ENCODE measurements around the gene APAF1.
A peak's percentile ranks its signal among the peaks of the same experiment; 100 is the strongest.

The APAF1 gene

DNA sequence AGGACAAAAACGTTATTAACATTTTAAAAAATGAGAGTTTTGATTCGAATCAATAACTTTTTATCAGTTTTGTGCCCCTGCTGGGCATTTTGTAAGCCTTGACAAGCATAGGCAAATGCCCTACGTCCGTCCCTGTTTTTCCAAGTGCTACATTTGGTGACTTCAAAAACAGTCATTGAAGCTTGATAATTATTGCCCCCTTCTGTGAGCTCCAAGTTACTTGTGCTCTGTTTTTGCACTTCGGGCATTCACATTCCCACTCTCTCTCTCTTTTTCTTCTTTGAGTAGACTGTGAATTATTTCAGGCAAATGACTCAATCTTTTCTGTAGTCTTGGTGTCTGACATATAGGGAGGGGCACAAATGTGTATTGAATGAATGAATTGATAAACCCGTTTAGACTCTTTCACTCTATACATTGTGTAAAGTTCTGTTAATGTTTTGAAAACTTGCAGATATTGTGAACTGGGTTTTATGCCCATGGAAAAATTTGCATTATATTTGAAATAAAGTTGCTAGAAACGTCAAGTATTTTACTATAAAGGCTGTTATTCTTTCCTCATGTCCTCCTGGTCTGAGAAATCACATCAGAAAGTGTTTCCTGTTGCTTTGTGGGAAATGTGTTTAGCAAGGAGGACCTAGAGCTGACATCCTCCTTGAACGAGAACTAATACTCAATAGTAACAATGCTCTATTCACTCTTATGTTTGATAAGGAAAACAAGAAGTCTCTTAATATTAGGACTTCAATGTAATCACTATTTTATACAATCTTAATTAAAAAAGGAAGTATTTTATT lies 1.4 kb downstream of the APAF1 start:
- no peak for DNase-seq (ENCODE audit: low spot score)
- TF ChIP-seq, protein P1, sequence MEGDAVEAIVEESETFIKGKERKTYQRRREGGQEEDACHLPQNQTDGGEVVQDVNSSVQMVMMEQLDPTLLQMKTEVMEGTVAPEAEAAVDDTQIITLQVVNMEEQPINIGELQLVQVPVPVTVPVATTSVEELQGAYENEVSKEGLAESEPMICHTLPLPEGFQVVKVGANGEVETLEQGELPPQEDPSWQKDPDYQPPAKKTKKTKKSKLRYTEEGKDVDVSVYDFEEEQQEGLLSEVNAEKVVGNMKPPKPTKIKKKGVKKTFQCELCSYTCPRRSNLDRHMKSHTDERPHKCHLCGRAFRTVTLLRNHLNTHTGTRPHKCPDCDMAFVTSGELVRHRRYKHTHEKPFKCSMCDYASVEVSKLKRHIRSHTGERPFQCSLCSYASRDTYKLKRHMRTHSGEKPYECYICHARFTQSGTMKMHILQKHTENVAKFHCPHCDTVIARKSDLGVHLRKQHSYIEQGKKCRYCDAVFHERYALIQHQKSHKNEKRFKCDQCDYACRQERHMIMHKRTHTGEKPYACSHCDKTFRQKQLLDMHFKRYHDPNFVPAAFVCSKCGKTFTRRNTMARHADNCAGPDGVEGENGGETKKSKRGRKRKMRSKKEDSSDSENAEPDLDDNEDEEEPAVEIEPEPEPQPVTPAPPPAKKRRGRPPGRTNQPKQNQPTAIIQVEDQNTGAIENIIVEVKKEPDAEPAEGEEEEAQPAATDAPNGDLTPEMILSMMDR (IDR thresholded peaks at IDR 0.05; ENCODE audit: extremely low read depth, missing control alignments), result no peak

DNA sequence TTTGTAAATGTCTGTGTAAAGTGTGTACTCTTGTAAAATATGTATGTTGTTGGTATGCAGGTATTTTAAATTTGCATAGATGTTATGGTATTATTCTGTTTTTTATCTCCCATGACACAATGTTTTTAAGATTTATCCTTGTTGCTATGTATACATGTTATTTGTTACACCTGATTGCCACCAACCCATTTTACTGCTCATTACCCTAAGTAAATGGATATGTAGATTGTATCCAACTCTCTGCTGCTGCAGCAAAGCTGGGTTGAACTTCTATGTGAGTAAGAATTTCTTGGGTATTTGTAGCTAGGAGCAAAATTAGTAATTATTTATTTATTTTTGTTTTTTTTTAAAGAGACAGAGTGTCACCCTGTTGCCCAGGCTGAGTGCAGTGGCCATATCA lies 6.2 kb downstream of the APAF1 start:
- DNase-seq (ENCODE audit: low spot score), result no peak
- TF ChIP-seq, protein P1 (IDR thresholded peaks at IDR 0.05; ENCODE audit: extremely low read depth, missing control alignments), result no peak

DNA sequence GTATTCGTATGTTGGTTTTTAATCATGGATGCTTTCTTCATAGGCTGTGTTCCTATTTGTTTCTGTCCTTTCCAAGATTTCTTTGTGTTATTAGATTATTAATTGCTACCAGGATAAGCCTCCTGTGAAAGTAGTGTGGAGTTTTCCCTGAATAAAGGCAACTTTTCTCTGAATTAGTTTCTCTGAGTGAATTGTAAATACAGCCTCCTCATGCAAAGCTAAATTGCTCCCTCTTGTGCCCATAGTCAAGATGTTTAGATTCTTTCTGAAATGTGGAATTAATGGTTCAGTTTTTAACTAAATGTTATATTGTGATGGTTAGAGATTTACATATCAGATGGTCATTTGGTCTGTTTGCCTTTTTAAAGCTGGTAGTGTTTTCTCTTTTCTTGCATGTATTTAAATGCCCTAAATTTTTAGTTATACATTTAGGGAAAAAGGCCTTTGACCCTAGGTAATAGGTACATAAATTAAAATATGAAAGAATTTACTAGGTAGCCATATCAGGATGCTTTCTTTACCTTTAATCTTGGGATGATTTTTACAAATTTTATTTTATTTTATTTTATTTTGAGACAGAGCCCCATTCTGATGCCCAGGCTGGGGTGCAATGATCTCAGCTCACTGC lies 8.9 kb downstream of the APAF1 start:
- TF ChIP-seq, protein P1 (IDR thresholded peaks at IDR 0.05; ENCODE audit: extremely low read depth, missing control alignments), result no peak
- peak; percentile 68 for DNase-seq (ENCODE audit: low spot score)

DNA sequence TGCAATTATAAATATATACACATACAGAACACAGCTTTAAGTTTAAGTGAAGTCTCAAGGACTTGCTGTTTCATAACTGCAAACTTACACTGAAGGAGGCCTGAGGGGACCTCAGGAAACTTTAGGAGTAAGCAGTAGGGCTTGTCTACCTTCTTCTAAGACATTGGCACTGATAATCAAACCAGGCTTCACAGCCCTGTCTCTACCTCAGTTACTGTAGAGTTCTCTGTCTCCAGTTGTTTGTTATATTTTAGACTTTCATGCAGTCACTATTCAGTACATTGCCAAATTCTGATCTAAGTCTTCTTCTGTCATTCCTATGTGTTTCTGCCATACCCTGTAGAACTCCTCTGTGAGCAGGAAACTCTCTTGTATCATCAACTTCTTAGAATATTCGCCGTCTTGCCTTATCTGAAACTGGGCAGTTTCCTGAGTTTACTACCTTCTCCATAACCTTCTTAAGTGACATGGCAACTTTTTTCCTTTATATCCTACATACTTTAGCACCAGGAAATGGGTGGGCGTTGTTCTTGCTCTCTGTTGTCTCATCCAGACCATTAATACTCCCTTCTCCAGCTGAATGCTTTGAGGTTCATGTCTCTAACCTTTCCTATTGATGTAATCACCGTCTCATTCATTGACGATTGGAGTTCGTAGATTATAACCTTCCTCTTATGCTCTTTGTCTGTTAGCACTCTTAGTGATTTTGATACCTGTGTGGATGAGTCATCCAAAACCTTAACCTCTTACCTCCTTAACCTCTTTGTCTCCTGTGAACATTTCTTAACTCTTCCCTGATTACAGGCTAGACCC lies 11.4 kb downstream of the APAF1 start:
- TF ChIP-seq, protein P1 (IDR thresholded peaks at IDR 0.05; ENCODE audit: extremely low read depth, missing control alignments), result no peak
- peak; percentile 46 for DNase-seq (ENCODE audit: low spot score)

DNA sequence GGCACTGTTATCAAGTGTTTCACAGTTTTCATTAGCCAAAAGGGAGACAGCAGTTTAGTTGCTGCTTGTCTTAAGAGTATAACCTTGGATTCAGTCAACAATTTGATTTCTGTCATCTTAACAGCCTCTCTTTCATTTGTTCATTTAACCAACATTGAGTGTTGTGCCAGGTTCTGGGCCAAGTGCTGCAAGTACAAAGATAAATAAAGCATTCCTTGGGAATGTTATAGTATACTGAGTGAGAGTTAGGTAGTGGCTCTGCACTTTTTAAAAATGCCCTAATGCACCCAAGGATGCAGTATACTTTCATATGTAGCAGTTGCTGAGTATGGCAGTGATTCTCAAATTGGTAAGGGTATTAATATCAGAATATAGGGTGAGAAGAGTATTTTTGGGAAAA lies 15.4 kb downstream of the APAF1 start:
- DNase-seq (ENCODE audit: low spot score), result no peak
- TF ChIP-seq, protein P1 (IDR thresholded peaks at IDR 0.05; ENCODE audit: extremely low read depth, missing control alignments), result no peak

DNA sequence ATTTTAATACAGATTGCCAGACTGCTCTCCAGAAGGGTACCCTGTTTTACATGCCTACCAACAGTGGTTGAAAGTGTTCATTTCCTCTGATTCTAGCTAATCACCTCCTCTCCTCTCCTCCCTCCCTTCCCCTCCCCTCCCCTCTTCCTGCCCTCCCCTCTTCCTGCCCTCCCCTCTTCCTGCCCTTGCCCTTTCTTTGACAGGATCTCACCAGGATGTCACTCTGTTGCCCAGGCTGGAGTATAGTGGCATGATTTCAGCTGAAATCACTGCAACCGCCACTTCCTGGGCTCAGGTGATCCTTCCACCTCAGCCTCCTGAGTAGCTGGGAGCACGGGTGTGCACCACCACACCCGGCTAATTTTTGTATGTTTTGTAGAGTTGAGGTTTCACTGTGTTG lies 24.7 kb downstream of the APAF1 start:
- no peak for DNase-seq (ENCODE audit: low spot score)
- TF ChIP-seq, protein P1 (IDR thresholded peaks at IDR 0.05; ENCODE audit: extremely low read depth, missing control alignments), result no peak

DNA sequence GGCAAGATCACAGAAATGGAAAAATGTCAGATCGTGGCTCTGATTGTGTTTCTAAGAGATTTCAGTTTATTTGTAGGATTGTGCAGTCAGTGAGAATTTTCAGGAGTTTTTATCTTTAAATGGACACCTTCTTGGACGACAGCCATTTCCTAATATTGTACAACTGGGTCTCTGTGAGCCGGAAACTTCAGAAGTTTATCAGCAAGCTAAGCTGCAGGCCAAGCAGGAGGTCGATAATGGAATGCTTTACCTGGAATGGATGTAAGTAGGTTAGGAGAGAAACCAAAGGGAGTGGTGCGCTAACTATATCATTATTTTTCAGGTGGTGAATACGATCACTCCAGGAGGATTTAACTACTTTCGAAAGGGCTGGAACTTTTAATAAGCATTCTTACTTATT lies 26.4 kb downstream of the APAF1 start:
- DNase-seq (ENCODE audit: low spot score), result no peak
- TF ChIP-seq, protein P1 (IDR thresholded peaks at IDR 0.05; ENCODE audit: extremely low read depth, missing control alignments), result no peak
